H7 (cell line): ENCODE results near the gene DCLK2. TPM values are rescaled to one million over a fixed set of nuclear protein-coding genes. Genes with fewer than 3 reads are reported as not detected.

ENCODE experiments used
- DNase-seq: peaks from one replicate; pipeline ENCODE4 v3.0.0; 2012
- H3K27me3 ChIP-seq: 2 replicates; pipeline ENCODE4 v1.6.0; 2011; ENCODE audit warnings: mild to moderate bottlenecking, low read length; ENCODE audit not compliant: control insufficient read depth, insufficient read depth
- H3K36me3 ChIP-seq: replicated peaks from 2 replicates; pipeline ENCODE4 v1.5.1; 2011; ENCODE audit warnings: low read length; ENCODE audit not compliant: control insufficient read depth, insufficient read depth
- H3K4me3 ChIP-seq: 2 replicates; pipeline ENCODE4 v1.5.1; 2011; ENCODE audit warnings: low read depth, mild to moderate bottlenecking, control low read depth, low read length, moderate library complexity; ENCODE audit not compliant: insufficient read depth
- total RNA-seq: library from RNA; depleted of rRNA; stranded (reverse); fragments of >200 nt; shearing (Covaris generic); gene quantifications from 2 replicates; pipeline ENCODE4 v1.2.3, GENCODE V29; 2014

Gene DCLK2
- total RNA-seq, 1 experiment from 2014 or later: 0.31 TPM

DNA sequence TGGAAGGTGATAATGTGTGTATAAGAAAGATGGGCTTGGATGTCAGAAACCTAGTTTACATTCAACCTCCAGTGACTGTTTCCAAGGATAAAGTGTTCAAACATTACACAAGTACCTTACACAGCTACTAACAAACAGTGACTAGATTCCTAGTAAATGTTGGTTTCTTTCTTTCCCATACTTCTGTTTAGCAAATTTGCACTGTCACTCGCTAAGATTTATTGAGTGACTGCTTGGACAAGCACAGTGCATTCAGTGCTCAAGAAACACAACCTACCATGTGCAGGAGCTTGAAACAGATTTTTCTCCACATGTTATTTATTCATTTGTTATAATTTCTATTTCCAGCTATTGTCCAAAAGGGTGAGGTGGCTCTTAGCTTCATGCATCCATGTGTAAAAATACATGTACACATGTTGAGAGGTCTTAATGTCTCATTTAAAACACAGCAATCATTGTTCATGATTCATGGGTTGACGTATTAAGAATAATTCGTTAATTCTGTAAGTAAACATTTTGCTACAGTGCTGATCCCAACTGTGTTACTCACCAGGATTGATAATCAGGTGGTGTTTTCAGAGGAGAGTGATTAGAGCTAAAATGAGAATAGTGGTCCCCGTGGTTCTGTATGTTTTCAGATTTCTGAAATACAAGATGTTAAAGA, 153.0 kb downstream of the DCLK2 start:
- Histone ChIP-seq H3K27me3 (no peaks in the 10 kb centered on the region), H3K4me3 (no peak overlapping the region), H3K36me3 (no peaks in the 10 kb centered on the region)
- DNase-seq: no peak

DNA sequence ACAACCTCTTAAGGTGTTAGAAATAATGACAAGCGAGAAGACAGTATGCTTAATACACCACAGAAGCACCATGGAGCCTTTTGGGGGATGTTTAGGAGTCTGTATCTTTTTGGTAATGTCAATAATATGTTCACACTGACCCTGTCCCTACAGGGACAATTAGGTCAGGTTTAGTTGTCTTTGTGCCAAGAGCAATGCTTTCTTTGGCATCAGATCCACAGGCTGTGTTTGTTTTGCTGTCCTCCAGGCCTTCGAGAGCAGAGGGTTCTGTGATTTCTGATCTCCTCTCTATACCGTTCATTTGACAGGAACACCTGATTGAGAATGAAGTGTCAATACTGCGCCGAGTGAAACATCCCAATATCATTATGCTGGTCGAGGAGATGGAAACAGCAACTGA, 153.8 kb downstream of the DCLK2 start:
- no peaks in the 10 kb centered on the region for H3K36me3 ChIP-seq
- DNase-seq: no peak
- H3K27me3 ChIP-seq: no peaks in the 10 kb centered on the region
- no peak overlapping the region for H3K4me3 ChIP-seq

DNA sequence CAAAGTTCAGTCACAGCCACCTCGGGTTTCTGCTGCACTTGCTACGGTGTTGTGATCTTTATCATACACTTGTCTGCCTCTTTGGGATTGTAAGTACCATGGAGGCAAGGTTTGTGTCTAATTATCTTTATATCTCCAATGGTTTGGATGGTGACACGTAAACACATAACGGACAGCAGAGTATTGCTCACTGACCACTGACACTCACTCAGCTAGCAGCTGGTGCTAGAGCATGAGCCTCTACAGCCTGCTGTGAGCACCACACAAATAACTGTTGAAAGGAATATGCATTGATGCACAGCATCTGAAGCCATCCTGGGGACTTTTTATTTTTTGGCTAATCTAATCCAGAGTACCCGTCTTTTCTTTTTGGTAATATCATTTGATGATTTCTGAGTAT, 156.0 kb downstream of the DCLK2 start:
- no peak for DNase-seq
- no peaks in the 10 kb centered on the region for H3K36me3 ChIP-seq
- no peak overlapping the region for H3K4me3 ChIP-seq
- no peaks in the 10 kb centered on the region for H3K27me3 ChIP-seq

DNA sequence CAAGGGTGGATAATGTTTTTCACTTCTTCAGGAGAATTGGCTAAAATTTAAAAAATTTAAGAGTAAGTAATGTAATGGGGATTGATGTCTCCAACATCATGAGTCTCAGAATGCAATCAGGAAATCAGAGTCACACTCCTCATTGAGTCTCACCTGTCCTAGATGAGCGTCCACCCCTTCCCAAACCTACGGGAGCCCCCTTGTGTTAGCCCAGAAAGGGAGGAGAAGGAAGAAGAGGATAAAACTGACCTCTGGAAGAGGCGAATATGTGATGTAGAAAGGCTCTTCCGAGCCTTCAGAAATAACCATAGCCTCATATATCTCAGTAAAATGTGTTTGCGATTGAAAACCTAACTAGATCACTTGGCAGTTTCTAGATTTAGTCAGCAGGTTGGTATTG, 157.1 kb downstream of the DCLK2 start:
- no peak for DNase-seq
- Histone ChIP-seq H3K36me3 (no peaks in the 10 kb centered on the region), H3K27me3 (no peaks in the 10 kb centered on the region), H3K4me3 (no peak overlapping the region)

DNA sequence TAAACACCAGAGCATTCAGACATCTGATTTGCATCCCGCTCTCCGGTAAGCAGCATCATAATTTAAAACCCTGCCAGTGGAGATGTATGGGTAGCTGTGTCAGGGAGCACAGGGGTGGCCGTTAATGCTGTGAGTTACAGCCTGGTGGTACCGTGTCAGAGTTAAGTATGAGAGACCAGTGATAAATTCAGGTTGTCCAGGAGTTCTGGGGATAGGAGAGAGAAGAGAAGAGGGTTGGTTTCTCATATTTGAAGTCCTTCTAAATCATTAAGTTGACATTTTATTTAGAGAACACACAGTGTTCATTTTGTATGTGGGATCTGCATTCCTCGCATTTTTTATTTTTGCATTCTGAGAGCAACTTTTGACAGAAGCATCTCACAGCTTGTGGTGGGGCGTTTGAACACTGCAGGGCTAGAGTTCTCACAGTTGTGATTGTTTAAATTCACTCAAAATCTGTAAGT, 157.6 kb downstream of the DCLK2 start:
- no peak for DNase-seq
- H3K36me3 ChIP-seq: no peaks in the 10 kb centered on the region
- H3K4me3 ChIP-seq: no peak overlapping the region
- H3K27me3 ChIP-seq: no peaks in the 10 kb centered on the region

DNA sequence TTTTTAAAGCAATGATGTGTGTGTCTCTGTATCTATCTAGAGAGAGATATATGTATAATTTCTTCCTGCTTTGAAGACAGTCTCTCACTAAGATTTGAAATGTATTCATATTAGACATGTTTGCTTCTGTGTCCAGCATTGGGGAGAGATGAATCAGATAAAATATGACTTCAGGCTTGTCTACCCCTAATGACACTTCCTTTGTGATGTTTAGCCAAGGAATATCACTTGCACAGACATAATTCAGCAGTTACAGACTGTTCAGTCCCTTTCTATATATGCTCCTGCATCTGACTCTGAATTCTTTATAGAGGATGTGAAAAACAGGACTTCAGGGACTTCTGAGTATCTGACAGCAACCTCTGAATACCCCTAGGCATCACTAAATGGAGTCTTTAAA, 158.4 kb downstream of the DCLK2 start:
- no peak for DNase-seq
- H3K36me3 ChIP-seq: no peaks in the 10 kb centered on the region
- H3K4me3 ChIP-seq: no peak overlapping the region
- no peaks in the 10 kb centered on the region for H3K27me3 ChIP-seq

DNA sequence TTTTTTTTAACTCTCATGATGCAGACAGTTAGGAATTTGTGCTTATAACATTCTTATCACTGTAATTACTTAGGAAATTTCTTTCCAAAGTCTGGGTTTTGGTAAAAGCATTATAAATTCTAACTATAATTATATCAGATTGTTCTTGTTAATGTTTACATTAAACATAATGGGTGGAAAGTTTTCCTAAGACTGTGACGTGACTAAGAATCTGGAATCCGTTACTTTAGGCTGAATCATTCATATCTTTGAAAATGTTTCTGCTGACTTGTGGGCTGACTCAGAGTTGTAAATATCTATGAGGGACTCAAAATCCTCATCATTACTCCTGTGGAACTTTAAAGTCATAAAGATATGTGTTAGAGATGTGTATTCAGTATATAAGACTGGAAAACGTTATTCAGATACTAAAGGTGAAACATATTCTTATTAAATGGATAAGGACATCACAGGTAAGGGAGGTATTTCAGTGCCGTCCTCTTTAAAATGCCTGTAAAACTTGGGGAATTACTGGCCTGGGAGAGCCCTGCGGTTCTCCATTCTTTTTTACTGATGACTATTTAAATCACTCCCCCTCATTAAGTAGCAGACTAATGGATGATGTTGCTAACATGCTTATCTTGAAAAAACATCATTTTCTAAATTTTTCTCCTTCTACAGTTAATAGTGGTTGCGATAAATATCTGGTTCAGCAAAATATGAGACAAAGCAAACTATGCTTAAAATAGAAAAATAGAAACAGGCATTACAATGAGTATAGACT, 159.0 kb downstream of the DCLK2 start:
- H3K36me3 ChIP-seq: no peaks in the 10 kb centered on the region
- no peak overlapping the region for H3K4me3 ChIP-seq
- no peaks in the 10 kb centered on the region for H3K27me3 ChIP-seq
- DNase-seq: no peak

DNA sequence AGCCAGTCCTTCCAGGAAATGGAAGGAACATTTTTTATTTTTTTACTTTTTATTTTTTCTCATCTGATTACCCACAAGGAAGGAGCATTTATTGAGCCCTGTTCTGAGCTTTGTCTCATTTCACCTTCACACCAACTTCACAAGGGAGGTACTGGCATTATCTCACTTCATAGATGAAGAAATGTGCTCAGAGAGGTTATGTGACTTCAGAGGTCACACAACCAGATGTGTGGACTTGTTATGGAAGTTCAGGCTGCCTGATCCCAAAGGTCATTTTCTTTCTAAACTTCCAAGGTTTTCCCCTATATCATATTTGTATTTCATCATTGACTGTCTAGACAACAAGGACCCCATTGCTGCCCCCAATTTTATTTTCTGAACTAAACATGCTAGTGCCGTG, 160.3 kb downstream of the DCLK2 start:
- Histone ChIP-seq H3K36me3 (no peaks in the 10 kb centered on the region), H3K4me3 (no peak overlapping the region), H3K27me3 (no peaks in the 10 kb centered on the region)
- DNase-seq: no peak

DNA sequence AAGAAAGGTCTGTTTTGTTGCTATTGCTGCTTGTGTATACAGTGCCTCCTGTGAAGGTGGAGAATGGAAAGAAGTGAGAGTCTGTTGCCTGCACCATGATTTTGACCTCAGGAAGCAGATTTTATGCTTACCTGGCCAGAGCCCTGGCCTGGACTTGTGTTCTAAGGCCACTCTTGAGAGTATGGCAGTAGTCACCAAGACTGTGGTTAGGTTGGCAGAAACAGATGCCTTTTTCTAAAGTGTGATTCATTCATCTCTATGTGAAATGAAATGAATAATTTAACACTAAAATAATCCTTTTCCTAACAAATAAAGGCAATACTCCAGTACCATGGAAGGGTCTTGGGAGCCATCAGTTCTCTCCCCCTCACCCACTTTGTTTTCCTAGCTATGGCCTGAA, 161.8 kb downstream of the DCLK2 start:
- no peaks in the 10 kb centered on the region for H3K27me3 ChIP-seq
- no peaks in the 10 kb centered on the region for H3K36me3 ChIP-seq
- no peak overlapping the region for H3K4me3 ChIP-seq
- DNase-seq: no peak

DNA sequence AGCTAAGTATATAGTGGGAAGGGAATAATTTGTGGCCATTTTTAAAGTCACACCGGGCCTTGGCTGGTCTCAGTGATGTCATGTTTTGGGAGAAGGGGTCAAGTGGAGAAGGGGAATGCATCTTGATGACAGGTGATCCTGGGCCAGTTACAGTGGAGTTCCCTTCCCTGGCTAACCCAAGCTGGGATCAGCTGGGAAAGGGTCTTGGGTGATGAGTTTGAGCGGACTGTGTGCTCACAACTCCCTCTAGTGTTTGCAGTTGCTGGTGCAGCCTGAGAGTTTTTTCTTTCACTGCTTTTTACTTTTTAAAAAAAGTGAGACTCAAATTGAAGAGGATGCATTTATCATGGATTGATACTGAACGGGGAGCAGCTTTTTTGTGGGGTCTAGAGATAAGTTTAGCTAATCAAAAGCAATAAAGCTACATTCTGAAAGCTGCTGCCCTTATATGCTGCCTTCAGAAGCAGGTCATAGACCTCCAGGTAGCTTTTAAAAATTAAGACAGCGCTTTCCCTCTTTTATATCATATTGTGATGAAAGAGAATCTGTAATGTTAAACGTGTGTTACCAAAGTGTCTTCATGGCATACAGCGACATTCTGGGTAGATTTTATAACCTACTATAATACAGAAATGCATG, 164.7 kb downstream of the DCLK2 start:
- DNase-seq: peak; percentile 69

DNA sequence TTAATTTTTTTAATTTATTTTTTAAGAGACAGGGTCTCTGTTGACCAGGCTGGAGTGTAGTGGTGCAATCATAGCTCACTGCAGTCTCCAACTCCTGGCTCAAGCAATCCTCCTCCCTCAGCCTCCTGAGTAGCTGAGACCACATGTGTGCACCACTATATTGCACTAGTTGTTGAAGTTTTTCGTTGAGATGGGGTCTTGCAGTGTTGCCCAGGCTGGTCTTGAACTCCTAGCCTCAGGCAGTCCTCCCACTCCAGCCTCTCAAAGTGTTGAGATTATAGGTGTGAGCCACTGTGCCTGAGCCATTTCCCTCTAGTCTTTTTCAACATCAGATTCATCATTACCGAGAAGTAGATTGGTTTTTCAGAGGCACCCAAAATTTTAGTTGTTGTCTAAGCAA, 165.7 kb downstream of the DCLK2 start:
- Histone ChIP-seq H3K4me3 (no peak overlapping the region), H3K36me3 (no peaks in the 10 kb centered on the region), H3K27me3 (no peaks in the 10 kb centered on the region)
- DNase-seq: no peak

More for the DNA sequence above, 164.7 kb downstream of the DCLK2 start:
- Histone ChIP-seq H3K27me3 (no peaks in the 10 kb centered on the region), H3K36me3 (no peaks in the 10 kb centered on the region), H3K4me3 (no peak overlapping the region)

DNA sequence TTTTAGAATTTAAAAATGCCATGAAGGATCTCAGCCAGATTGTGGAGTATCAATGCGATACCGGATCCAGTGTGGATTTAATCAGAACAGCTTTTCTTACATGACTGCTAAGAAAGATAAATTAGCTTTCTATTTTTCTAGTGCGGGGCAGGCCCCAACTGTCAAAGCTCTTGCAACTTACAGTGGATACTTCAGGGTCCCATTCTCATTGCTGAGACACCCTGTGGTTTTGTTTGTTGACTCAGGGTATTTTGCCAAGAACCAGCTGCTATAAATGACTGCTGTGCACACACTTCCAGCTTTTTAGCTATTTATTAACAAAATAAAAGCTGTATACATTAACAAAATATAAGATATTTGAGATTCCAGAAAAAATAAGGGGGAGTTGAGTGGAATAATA, 166.4 kb downstream of the DCLK2 start:
- H3K36me3 ChIP-seq: no peaks in the 10 kb centered on the region
- no peaks in the 10 kb centered on the region for H3K27me3 ChIP-seq
- H3K4me3 ChIP-seq: no peak overlapping the region
- peak; percentile 52 for DNase-seq

DNA sequence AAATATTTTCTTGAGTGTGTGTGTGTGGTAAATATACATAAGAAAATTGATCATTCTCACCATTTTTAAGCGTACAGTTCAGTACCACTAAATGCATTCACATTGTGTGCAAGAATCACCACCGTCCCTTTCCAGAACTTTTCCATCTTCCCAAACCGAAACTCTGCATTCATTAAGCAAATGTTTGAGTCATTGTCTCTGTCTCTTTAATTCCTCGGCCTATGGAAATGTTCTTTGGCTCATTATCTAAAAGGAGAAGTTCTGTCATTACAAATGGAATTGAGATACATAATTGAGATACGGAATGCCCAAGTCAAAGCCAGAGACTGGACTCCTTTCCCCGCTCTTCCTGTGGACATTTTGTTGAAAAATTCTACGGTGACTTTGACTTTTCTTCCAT, 168.9 kb downstream of the DCLK2 start:
- H3K4me3 ChIP-seq: no peak overlapping the region
- DNase-seq: no peak
- no peaks in the 10 kb centered on the region for H3K27me3 ChIP-seq
- no peaks in the 10 kb centered on the region for H3K36me3 ChIP-seq

DNA sequence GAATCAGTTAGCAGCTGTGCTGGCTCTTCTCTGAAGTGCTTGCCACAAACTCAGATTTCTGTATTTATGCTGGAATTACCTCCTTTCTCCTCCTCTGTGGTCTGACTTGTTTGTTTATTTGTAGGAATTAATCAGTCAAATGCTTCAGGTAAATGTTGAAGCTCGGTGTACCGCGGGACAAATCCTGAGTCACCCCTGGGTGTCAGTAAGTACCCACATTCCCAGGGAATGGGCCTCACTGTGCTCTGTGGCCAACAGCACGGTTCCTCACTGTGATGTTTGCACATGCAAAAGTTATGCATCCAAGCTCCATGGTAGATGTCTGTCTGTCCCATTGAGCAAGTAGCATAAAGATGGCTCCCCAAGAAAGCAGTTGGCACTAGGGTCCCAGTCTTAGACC, 169.9 kb downstream of the DCLK2 start:
- Histone ChIP-seq H3K4me3 (no peak overlapping the region), H3K36me3 (no peaks in the 10 kb centered on the region), H3K27me3 (no peaks in the 10 kb centered on the region)
- DNase-seq: no peak
